ENCODE results near the gene ILRUN. TPM values are rescaled to one million over a fixed set of nuclear protein-coding genes. Genes with fewer than 3 reads are reported as not detected.
"Not testable (repeated sequence)": the region's sequence is repeated elsewhere in the genome, so short reads cannot be mapped to it uniquely, and the experiment has no call there.

ILRUN gene
- total and polyA plus RNA-seq, 12 donors: 18.2 to 84.1 (median 67.5) TPM

DNA sequence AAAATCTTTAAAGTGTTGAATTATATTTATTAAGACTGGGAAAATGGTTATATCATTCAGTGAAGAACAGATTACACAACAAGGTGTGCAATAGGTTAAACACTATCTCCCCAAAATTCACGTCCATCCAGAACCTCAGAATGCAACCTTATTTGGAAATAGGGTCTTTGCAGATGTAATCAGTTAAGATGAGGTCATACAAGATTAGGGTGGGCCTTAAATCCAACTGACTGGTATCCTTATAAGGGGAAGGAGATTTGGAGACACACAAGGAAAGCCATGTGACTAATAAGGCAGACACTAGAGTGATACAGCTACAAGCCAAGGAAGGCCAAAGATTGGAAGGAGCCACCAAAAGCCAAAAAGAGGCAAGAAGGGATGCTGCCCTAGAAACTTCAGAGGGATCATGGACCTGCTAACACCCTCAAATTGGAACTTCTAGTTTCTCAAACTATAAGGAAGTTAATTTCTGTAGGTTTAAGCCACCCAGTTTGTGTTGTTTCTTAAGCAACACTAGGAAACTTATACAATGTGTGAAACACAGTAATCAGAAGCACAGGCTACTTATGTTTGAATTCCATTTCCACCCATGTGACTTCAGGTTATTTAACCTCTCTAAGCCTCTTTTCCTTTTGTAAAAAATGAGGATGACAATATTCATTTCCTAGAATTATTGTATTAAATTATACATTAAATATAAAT lies 16.9 kb downstream of the ILRUN start:
- no peak for DNase-seq
- peak overlapping the region in 2 of 5 donors; percentile 18 to 48 for H3K27ac ChIP-seq
- H3K4me1 ChIP-seq (replicated peaks in 1 of 2): peaks cover 5 to 24% of the 10 kb centered on the region in 2 donors
- TF ChIP-seq POLR2A (IDR thresholded peaks at IDR 0.05): no peak
- TF ChIP-seq, protein P1, sequence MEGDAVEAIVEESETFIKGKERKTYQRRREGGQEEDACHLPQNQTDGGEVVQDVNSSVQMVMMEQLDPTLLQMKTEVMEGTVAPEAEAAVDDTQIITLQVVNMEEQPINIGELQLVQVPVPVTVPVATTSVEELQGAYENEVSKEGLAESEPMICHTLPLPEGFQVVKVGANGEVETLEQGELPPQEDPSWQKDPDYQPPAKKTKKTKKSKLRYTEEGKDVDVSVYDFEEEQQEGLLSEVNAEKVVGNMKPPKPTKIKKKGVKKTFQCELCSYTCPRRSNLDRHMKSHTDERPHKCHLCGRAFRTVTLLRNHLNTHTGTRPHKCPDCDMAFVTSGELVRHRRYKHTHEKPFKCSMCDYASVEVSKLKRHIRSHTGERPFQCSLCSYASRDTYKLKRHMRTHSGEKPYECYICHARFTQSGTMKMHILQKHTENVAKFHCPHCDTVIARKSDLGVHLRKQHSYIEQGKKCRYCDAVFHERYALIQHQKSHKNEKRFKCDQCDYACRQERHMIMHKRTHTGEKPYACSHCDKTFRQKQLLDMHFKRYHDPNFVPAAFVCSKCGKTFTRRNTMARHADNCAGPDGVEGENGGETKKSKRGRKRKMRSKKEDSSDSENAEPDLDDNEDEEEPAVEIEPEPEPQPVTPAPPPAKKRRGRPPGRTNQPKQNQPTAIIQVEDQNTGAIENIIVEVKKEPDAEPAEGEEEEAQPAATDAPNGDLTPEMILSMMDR (IDR thresholded peaks at IDR 0.05): no peak
- no peaks in the 10 kb centered on the region for H3K36me3 ChIP-seq (replicated peaks in 1 of 2)
- no peaks in the 10 kb centered on the region for H3K9me3 ChIP-seq (replicated peaks in 1 of 3)
- intact Hi-C loops (cut with DNase I): no loop called here
- H3K27me3 ChIP-seq: no peaks in the 10 kb centered on the region
- WGBS, 4 donors: 76 to 89% (median 82%) methylated on average over 1 of the region's 1 CpG
- no peak overlapping the region for H3K4me3 ChIP-seq

DNA sequence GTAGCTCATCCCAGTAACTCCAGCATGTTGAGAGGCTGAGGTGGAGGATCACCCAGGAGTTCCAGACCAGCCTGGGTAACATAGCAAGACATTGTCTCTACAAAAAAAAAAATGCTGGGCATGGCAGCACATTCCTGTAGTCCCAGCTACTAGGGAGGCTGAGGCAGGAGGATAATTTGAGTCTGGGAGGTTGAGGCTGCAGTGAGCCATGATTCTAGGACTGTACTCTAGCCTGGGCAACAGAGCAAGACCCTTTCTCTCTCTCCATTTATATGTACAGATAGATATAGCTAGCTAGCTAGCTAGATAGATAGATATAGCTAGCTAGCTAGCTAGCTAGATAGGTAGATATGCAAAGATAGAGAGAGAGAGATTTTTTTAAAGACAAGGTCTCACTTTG lies 20.4 kb downstream of the ILRUN start:
- intact Hi-C loops (cut with DNase I): no loop called here
- no peaks in the 10 kb centered on the region for H3K27me3 ChIP-seq
- H3K4me3 ChIP-seq: no peak overlapping the region
- TF ChIP-seq POLR2A (IDR thresholded peaks at IDR 0.05): no peak
- TF ChIP-seq, protein P1 (IDR thresholded peaks at IDR 0.05): no peak
- H3K36me3 ChIP-seq (replicated peaks in 1 of 2): no peaks in the 10 kb centered on the region
- H3K9me3 ChIP-seq (replicated peaks in 1 of 3): no peaks in the 10 kb centered on the region
- DNase-seq: no peak
- no peak overlapping the region for H3K27ac ChIP-seq
- H3K4me1 ChIP-seq (replicated peaks in 1 of 2): peaks cover 19 to 51% of the 10 kb centered on the region in 2 donors

GRCh38 chr6:34674930-34675329 lies 21.6 kb downstream of the ILRUN start:
- WGBS, 4 donors: 92 to 96% (median 96%) methylated on average over 9 of the region's 9 CpGs
- H3K4me3 ChIP-seq; H3K36me3 ChIP-seq (replicated peaks in 1 of 2); H3K27me3 ChIP-seq; intact Hi-C loops (cut with DNase I); H3K9me3 ChIP-seq (replicated peaks in 1 of 3); H3K27ac ChIP-seq; DNase-seq: not testable (repeated sequence)
- peaks cover 18 to 41% of the 10 kb centered on the region in 2 donors for H3K4me1 ChIP-seq (replicated peaks in 1 of 2)

DNA sequence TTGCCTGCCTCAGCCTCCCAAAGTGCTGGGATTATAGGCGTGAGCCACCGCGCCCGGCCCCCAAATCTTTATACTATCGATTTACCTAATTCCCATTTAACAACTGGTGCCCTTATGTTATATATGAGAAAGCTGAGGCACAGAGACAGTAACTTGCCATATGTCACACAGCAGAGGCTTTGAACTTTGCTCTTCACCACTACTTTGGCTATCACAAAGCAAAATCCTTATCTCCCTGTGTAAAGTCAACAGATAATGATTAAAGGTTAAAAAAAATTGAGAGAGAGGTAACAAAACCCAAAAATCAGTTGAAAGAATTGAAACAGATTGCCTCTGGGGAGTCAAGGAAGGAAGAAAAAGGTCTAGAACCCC lies 22.3 kb downstream of the ILRUN start:
- H3K4me3 ChIP-seq: no peak overlapping the region
- intact Hi-C loops (cut with DNase I): no loop called here
- WGBS, 4 donors: 92 to 98% (median 96%) methylated on average over 5 of the region's 5 CpGs
- TF ChIP-seq, protein P1 (IDR thresholded peaks at IDR 0.05): no peak
- no peak for TF ChIP-seq POLR2A (IDR thresholded peaks at IDR 0.05)
- no peaks in the 10 kb centered on the region for H3K9me3 ChIP-seq (replicated peaks in 1 of 3)
- no peak for DNase-seq
- peaks cover 18 to 36% of the 10 kb centered on the region in 2 donors for H3K4me1 ChIP-seq (replicated peaks in 1 of 2)
- no peaks in the 10 kb centered on the region for H3K36me3 ChIP-seq (replicated peaks in 1 of 2)
- H3K27me3 ChIP-seq: no peaks in the 10 kb centered on the region
- H3K27ac ChIP-seq: peak overlapping the region in 2 of 5 donors; percentile 41 to 67

- H3K27ac ChIP-seq: peak overlapping the region in 1 of 5 donors; percentile 4
- 0 to 9% (median 5%) methylated on average over 1 of the region's 1 CpG for WGBS, 4 donors
- intact Hi-C loops (cut with DNase I): no loop called here
- no peak overlapping the region for H3K4me3 ChIP-seq
- H3K27me3 ChIP-seq: no peaks in the 10 kb centered on the region
- TF ChIP-seq, protein P1 (IDR thresholded peaks at IDR 0.05): no peak
- no peak for TF ChIP-seq POLR2A (IDR thresholded peaks at IDR 0.05)
- no peaks in the 10 kb centered on the region for H3K9me3 ChIP-seq (replicated peaks in 1 of 3)
- peaks cover 18 to 36% of the 10 kb centered on the region in 2 donors for H3K4me1 ChIP-seq (replicated peaks in 1 of 2)
- no peak for DNase-seq
- no peaks in the 10 kb centered on the region for H3K36me3 ChIP-seq (replicated peaks in 1 of 2)
These were observed 23.5 kb downstream of the ILRUN start for GRCh38 chr6:34673064-34673463.

Measured in adrenal gland (tissue), 12 donors.